K562 (cell line): ENCODE data around the gene TPM4. TPM values are rescaled to one million over a fixed set of nuclear protein-coding genes. Genes with fewer than 3 reads are reported as not detected.
A peak's percentile ranks its signal among the peaks of the same experiment; 100 is the strongest.

ENCODE experiments used
- ARID4B ChIP-seq: sonication (generic); formaldehyde crosslinking; IDR thresholded peaks from 2 replicates; pipeline ENCODE4 v1.8.0; 2022; ENCODE audit warnings: mild to moderate bottlenecking, missing genetic modification reagents
- CCAR2 ChIP-seq: fragments of 200-400 bp; formaldehyde crosslinking; IDR thresholded peaks from 2 replicates; pipeline ENCODE4 v1.6.1; 2017; ENCODE audit warnings: mild to moderate bottlenecking, low read depth, low read length
- HNRNPH1 ChIP-seq: fragments of 200-400 bp; formaldehyde crosslinking; optimal IDR thresholded peaks from 2 replicates; pipeline ENCODE3; 2017; ENCODE audit warnings: low read depth, mild to moderate bottlenecking, low read length, moderate library complexity
- KAT2B ChIP-seq: IDR thresholded peaks from one replicate; pipeline ENCODE4 v1.6.1; 2012; ENCODE audit warnings: low read depth, mild to moderate bottlenecking, control low read depth, inconsistent platforms, low read length, moderate library complexity
- PCBP2 ChIP-seq: fragments of 200-400 bp; formaldehyde crosslinking; IDR thresholded peaks from 2 replicates; pipeline ENCODE4 v1.6.1; 2018; ENCODE audit warnings: low read length, low read depth, mild to moderate bottlenecking, moderate library complexity; ENCODE audit not compliant: poor library complexity, severe bottlenecking
- RUNX1 ChIP-seq: sonication (generic); IDR thresholded peaks from 2 replicates; pipeline ENCODE4 v1.6.1; 2016; ENCODE audit warnings: antibody characterized with exemption, low read depth
- USF1 ChIP-seq: sonication (generic); formaldehyde crosslinking; IDR thresholded peaks from 2 replicates; pipeline ENCODE4 v1.9.0; 2022; ENCODE audit warnings: mild to moderate bottlenecking, missing genetic modification reagents
- ZNF512 ChIP-seq: IDR thresholded peaks from 2 replicates; pipeline ENCODE4 v1.6.1; 2016; ENCODE audit warnings: missing genetic modification characterization, missing compliant biosample characterization
- polyA plus RNA-seq, 8 experiments: library from polyadenylated mRNA; depleted of rRNA in 4 of 8; stranded (reverse) in 5 of 8; unstranded in 3 of 8; fragments of >200 nt; fragmentation: Nextera tagmentation in 2 of 8; fragmentation: Illumina TruSeq in 1 of 8; extraction: Ambion mirVana in 2 of 8; extraction: Trizol in 1 of 8; gene quantifications; 2 replicates each; pipeline versions ENCODE4 v1.2.1 to v1.2.3, GENCODE V29; 2011 to 2014; ENCODE audit warnings: inconsistent platforms in 1 of 8, missing spikeins in 1 of 8
- total RNA-seq, 7 experiments: library from RNA; depleted of rRNA in 6 of 7; stranded (reverse); fragments of >200 nt in 6 of 7; fragmentation: Illumina TruSeq in 2 of 7; extraction: Trizol in 2 of 7; gene quantifications; 2 replicates each; pipeline versions ENCODE4 v1.2.1 to v1.2.3, GENCODE V29; 2011 to 2021; ENCODE audit warnings: low replicate concordance in 1 of 7
- TF ChIP-seq, protein P1 (sequence below), 2 experiments: fragments of 450-650 bp in 1 of 2; sonication (generic) in 1 of 2; formaldehyde crosslinking in 1 of 2; IDR thresholded peaks; 2 replicates each; pipeline versions ENCODE4 v1.7.1 to v1.9.0; 2016 to 2022; ENCODE audit warnings: inconsistent platforms in 1 of 2, mild to moderate bottlenecking in 1 of 2, missing genetic modification reagents in 1 of 2

Gene TPM4
- total and polyA plus RNA-seq, 9 of the 15 experiments (the other 6 are each of a cell fraction or from before 2014, with no cell fraction given) = 28.1 to 111 (median 77.4) TPM

DNA sequence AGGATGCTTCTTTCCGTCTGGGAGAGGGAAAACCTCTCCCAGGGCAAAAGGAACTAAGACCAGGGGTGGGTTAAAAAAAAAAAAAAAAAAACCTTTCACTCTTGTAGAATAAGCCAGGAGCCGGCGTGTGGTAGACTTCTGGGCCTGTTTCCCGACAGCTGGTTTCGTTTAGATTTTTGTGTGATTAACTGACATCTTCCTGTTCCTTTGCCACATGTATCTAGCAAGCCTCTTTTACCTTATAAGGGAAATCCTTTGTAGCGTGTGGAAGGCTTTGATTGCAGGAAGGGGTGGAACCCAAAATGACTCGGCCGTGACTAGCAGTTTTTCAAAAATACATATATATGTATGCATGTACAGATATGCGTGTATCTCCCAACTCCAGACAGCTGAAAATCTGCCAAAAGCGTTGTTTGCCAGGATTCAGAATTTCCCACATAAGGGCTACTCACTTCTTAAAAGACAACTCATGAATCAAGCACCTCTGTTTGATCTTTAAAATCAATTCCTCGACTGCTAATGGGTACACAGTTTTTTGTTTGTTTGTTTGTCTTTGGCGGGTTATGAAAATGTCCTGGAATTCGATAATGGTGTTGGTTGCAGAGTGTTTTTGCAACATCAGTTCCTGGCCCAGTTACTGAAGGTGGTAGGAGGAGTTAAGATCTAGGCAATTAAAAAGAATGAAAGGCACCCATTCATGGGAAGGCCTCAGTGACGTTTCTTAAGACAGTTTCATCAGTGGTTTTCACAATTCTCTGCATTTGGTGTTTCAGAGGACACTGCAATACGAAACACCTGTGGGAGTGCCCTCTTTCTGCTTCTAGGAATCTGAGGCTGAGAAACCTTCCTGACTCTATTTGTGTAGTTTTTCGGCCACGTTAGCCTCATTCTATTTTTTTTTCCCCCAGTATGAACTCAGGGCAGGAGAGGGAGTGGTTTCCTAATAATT lies 2.7 kb downstream of the TPM4 start (continued):
- TF ChIP-seq ARID4B (CRISPR knock-in tag) = no peak
- TF ChIP-seq CCAR2 = no peak
- TF ChIP-seq, protein P1, sequence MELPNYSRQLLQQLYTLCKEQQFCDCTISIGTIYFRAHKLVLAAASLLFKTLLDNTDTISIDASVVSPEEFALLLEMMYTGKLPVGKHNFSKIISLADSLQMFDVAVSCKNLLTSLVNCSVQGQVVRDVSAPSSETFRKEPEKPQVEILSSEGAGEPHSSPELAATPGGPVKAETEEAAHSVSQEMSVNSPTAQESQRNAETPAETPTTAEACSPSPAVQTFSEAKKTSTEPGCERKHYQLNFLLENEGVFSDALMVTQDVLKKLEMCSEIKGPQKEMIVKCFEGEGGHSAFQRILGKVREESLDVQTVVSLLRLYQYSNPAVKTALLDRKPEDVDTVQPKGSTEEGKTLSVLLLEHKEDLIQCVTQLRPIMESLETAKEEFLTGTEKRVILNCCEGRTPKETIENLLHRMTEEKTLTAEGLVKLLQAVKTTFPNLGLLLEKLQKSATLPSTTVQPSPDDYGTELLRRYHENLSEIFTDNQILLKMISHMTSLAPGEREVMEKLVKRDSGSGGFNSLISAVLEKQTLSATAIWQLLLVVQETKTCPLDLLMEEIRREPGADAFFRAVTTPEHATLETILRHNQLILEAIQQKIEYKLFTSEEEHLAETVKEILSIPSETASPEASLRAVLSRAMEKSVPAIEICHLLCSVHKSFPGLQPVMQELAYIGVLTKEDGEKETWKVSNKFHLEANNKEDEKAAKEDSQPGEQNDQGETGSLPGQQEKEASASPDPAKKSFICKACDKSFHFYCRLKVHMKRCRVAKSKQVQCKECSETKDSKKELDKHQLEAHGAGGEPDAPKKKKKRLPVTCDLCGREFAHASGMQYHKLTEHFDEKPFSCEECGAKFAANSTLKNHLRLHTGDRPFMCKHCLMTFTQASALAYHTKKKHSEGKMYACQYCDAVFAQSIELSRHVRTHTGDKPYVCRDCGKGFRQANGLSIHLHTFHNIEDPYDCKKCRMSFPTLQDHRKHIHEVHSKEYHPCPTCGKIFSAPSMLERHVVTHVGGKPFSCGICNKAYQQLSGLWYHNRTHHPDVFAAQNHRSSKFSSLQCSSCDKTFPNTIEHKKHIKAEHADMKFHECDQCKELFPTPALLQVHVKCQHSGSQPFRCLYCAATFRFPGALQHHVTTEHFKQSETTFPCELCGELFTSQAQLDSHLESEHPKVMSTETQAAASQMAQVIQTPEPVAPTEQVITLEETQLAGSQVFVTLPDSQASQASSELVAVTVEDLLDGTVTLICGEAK (IDR thresholded peaks at IDR 0.05) = peak; percentile 45; the same call in 1 of the 2 replicates
- TF ChIP-seq, protein P1 (CRISPR knock-in tag; IDR thresholded peaks at IDR 0.05) = no peak
- no peak for TF ChIP-seq PCBP2
- TF ChIP-seq RUNX1 = no peak
- TF ChIP-seq HNRNPH1 = no peak
- TF ChIP-seq USF1 (CRISPR knock-in tag) = no peak
- no peak for TF ChIP-seq ZNF512 (tag)
- TF ChIP-seq KAT2B = no peak
